Measurements from ENCODE around the gene SLC4A2. TPM values are rescaled to one million over a fixed set of nuclear protein-coding genes. Genes with fewer than 3 reads are reported as not detected.
A peak's percentile ranks its signal among the peaks of the same experiment; 100 is the strongest.
"Not testable (repeated sequence)": the region's sequence is repeated elsewhere in the genome, so short reads cannot be mapped to it uniquely, and the experiment has no call there.

Gene SLC4A2, protein sequence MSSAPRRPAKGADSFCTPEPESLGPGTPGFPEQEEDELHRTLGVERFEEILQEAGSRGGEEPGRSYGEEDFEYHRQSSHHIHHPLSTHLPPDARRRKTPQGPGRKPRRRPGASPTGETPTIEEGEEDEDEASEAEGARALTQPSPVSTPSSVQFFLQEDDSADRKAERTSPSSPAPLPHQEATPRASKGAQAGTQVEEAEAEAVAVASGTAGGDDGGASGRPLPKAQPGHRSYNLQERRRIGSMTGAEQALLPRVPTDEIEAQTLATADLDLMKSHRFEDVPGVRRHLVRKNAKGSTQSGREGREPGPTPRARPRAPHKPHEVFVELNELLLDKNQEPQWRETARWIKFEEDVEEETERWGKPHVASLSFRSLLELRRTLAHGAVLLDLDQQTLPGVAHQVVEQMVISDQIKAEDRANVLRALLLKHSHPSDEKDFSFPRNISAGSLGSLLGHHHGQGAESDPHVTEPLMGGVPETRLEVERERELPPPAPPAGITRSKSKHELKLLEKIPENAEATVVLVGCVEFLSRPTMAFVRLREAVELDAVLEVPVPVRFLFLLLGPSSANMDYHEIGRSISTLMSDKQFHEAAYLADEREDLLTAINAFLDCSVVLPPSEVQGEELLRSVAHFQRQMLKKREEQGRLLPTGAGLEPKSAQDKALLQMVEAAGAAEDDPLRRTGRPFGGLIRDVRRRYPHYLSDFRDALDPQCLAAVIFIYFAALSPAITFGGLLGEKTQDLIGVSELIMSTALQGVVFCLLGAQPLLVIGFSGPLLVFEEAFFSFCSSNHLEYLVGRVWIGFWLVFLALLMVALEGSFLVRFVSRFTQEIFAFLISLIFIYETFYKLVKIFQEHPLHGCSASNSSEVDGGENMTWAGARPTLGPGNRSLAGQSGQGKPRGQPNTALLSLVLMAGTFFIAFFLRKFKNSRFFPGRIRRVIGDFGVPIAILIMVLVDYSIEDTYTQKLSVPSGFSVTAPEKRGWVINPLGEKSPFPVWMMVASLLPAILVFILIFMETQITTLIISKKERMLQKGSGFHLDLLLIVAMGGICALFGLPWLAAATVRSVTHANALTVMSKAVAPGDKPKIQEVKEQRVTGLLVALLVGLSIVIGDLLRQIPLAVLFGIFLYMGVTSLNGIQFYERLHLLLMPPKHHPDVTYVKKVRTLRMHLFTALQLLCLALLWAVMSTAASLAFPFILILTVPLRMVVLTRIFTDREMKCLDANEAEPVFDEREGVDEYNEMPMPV
- 390 TPM for total RNA-seq

DNA sequence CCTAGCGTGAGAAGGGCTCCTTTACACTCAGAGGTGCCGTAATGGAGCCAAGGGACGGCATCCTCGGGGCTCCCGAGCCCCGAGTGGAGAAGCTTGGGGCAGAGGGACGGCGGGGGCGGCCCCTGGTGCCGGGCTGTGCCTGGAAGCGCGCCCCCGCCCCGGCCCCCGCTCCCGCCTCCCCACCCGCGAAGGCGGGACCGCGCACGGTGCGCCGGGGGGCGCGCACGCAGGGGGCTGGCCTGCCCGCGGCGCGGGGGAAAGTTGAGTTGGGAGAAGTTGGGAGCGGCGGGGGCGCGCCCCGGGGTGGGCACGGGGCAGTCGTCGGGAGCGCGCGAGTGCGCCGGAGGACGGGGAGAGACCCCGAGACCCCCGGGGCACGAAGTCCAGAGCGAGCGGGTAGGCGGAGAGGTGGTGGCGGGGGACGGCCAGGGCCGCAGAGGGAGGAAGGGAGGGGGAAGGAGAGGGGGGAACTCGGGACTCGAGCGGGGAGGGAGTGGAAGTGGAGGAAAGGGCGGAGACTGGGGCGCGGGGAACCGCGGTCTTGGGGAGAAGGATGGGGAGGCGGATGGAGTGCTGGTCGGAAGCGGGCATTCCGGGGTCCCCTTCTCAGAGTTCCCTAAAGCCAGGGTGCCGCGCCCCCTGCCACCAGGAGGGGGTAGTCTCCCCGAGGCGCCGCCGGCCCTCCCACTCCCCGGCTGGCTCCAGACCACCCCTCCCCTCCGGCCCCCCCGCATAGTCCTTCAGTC, at the start of gene SLC4A2:
Gene SLC4A2 (plus strand): TSS at position 223 of the 746 bp plus-strand sequence. CDS start 2,399 bp downstream, outside the sequence.
- Histone ChIP-seq H3K27ac (peak within 1 kb of the TSS; percentile 85 to 95), H3K27me3 (no peaks in the 10 kb centered on the region), H3K4me1 (peaks cover 21 to 44% of the 10 kb centered on the region in 2 donors), H3K9me3 (no peaks in the 10 kb centered on the region), H3K36me3 (peaks cover 4 to 5% of the 10 kb centered on the region in 2 donors), H3K4me3 (peak within 1 kb of the TSS; percentile 92 to 95)
- peak in 1 of 2 donors; percentile 87 for DNase-seq (ENCODE audit: low spot score in 2 of 2)
- intact Hi-C loops (cut with DNase I): loop anchor here (1.0 to 5.0 kb wide), 4 partner anchors 21 to 188 kb away; partner anchors contain the start of genes FASTK and SMARCD3
- TF ChIP-seq, protein P1, sequence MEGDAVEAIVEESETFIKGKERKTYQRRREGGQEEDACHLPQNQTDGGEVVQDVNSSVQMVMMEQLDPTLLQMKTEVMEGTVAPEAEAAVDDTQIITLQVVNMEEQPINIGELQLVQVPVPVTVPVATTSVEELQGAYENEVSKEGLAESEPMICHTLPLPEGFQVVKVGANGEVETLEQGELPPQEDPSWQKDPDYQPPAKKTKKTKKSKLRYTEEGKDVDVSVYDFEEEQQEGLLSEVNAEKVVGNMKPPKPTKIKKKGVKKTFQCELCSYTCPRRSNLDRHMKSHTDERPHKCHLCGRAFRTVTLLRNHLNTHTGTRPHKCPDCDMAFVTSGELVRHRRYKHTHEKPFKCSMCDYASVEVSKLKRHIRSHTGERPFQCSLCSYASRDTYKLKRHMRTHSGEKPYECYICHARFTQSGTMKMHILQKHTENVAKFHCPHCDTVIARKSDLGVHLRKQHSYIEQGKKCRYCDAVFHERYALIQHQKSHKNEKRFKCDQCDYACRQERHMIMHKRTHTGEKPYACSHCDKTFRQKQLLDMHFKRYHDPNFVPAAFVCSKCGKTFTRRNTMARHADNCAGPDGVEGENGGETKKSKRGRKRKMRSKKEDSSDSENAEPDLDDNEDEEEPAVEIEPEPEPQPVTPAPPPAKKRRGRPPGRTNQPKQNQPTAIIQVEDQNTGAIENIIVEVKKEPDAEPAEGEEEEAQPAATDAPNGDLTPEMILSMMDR (IDR thresholded peaks at IDR 0.05): peak in 2 of 3 experiments; percentile 53 to 61

DNA sequence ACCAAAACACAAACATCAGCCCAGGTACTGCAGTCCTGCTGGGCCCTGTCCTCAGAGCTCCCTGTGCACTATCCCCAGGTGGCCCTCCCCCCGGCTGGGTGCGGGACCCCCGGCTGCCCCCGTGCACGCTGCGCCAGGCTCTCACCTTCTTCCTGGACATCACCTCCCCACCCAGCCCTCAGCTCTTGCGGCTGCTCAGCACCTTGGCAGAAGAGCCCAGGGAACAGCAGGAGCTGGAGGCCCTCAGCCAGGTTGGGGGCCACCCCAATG, 49.4 kb upstream of the SLC4A2 start:
- no peaks in the 10 kb centered on the region for H3K9me3 ChIP-seq
- H3K27ac ChIP-seq: no peak overlapping the region
- intact Hi-C loops (cut with DNase I): loop anchor here (5.0 kb wide), 1 partner anchor 102 kb away; no protein-coding TSS in a partner anchor
- no peaks in the 10 kb centered on the region for H3K36me3 ChIP-seq
- no peak overlapping the region for H3K4me3 ChIP-seq
- peaks cover 8% of the 10 kb centered on the region for H3K27me3 ChIP-seq
- peaks cover 5 to 9% of the 10 kb centered on the region in 2 donors for H3K4me1 ChIP-seq
- no peak for DNase-seq (ENCODE audit: low spot score in 2 of 2)
- TF ChIP-seq, protein P1 (IDR thresholded peaks at IDR 0.05): no peak

DNA sequence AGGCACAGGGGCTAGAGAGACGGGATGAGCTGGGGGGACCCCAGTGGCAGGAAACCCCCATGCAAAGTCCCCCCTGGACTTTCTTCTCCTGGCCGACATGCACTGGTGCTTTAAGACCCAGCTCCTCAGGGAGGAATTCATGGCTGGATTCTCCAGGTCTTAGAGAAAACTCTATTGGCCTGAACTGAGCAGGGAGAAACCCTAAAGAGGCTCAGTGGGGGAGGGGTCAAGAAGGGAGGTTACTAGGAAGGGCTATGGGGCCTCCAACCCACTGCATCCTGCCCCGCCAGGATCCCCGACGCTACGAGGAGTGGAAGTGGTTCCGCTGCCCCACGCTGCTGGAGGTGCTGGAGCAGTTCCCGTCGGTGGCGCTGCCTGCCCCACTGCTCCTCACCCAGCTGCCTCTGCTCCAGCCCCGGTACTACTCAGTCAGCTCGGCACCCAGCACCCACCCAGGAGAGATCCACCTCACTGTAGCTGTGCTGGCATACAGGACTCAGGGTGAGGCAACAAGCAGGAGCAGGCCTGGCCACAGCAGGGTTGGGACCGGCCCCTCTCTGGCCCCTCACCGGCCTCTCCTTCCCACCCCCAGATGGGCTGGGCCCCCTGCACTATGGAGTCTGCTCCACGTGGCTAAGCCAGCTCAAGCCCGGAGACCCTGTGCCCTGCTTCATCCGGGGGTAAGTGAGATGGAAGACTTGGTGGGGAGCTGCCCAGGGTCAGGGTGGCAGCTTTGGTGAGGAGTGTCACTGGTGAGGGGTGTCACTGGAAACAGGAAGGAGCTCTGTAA, 48.9 kb upstream of the SLC4A2 start:
- intact Hi-C loops (cut with DNase I): loop anchor here (5.0 kb wide), 1 partner anchor 102 kb away; no protein-coding TSS in a partner anchor
- no peaks in the 10 kb centered on the region for H3K36me3 ChIP-seq
- H3K27ac ChIP-seq: no peak overlapping the region
- H3K27me3 ChIP-seq: peaks cover 8% of the 10 kb centered on the region
- H3K4me1 ChIP-seq: peaks cover 5 to 9% of the 10 kb centered on the region in 2 donors
- no peak for DNase-seq (ENCODE audit: low spot score in 2 of 2)
- H3K9me3 ChIP-seq: no peaks in the 10 kb centered on the region
- no peak overlapping the region for H3K4me3 ChIP-seq
- TF ChIP-seq, protein P1 (IDR thresholded peaks at IDR 0.05): no peak

DNA sequence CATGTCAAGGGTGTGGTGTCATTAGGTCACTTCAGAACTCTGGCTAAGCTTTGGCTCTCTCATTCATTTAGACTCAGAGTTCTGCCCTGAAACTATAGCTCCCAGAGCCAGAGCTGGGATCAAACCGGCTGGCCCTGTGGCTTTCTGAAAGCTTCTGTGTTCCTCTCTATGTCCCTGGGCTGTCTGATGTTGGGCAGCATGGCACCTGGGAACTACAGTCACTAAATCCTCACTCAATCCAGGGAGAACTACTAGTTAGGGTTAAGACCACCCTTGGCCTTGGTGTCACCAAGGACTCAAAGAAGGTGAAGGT, 48.3 kb upstream of the SLC4A2 start:
- no peak overlapping the region for H3K4me3 ChIP-seq
- no peaks in the 10 kb centered on the region for H3K9me3 ChIP-seq
- TF ChIP-seq, protein P1 (IDR thresholded peaks at IDR 0.05): no peak
- peaks cover 8% of the 10 kb centered on the region for H3K27me3 ChIP-seq
- no peak for DNase-seq (ENCODE audit: low spot score in 2 of 2)
- H3K4me1 ChIP-seq: peaks cover 5 to 9% of the 10 kb centered on the region in 2 donors
- no peaks in the 10 kb centered on the region for H3K36me3 ChIP-seq
- no peak overlapping the region for H3K27ac ChIP-seq
- intact Hi-C loops (cut with DNase I): loop anchor here (5.0 kb wide), 1 partner anchor 101 kb away; no protein-coding TSS in a partner anchor

DNA sequence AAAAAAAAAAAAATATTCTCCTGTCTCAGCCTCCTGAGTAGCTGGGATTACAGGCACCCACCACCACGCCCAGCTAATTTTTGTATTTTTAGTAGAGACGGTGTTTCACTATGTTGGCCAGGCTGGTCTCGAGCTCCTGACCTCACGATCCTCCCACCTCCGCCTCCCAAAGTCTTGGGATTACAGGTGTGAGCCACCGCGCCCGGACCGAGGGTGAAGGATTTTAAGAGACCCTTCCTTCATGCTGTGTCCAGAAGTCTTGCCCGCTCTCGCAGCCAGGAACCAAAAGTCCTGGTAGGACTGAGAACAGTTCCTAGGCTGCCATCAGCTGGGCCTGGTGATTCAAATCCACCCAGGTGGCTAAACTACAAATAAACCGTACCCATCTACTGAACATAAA, 47.8 kb upstream of the SLC4A2 start:
- H3K36me3 ChIP-seq; H3K27me3 ChIP-seq; DNase-seq (ENCODE audit: low spot score in 2 of 2); H3K9me3 ChIP-seq; H3K27ac ChIP-seq; H3K4me1 ChIP-seq; H3K4me3 ChIP-seq: not testable (repeated sequence)
- intact Hi-C loops (cut with DNase I): loop anchor here (5.0 kb wide), 1 partner anchor 101 kb away; no protein-coding TSS in a partner anchor

All from ascending aorta (tissue), 2 donors.